Ishikawa (cell line): ENCODE data around the gene ZNF747.

Source experiments
- EP300 ChIP-seq: IDR thresholded peaks from 2 replicates; pipeline ENCODE4 v1.6.1; 2012; ENCODE audit warnings: borderline replicate concordance
- FOXM1 ChIP-seq: IDR thresholded peaks from 2 replicates; pipeline ENCODE4 v1.6.1; 2012; ENCODE audit warnings: low read depth, borderline replicate concordance
- RAD21 ChIP-seq: IDR thresholded peaks from 2 replicates; pipeline ENCODE4 v1.6.1; 2012; ENCODE audit warnings: low read depth
- TEAD4 ChIP-seq: IDR thresholded peaks from 2 replicates; pipeline ENCODE4 v1.6.1; 2012
- TF ChIP-seq, protein P1 (sequence below): IDR thresholded peaks from 2 replicates; pipeline ENCODE4 v1.6.1; 2012
- TF ChIP-seq, protein P2 (sequence below): IDR thresholded peaks from 2 replicates; pipeline ENCODE4 v1.6.1; 2012; ENCODE audit warnings: low read depth, mild to moderate bottlenecking

DNA sequence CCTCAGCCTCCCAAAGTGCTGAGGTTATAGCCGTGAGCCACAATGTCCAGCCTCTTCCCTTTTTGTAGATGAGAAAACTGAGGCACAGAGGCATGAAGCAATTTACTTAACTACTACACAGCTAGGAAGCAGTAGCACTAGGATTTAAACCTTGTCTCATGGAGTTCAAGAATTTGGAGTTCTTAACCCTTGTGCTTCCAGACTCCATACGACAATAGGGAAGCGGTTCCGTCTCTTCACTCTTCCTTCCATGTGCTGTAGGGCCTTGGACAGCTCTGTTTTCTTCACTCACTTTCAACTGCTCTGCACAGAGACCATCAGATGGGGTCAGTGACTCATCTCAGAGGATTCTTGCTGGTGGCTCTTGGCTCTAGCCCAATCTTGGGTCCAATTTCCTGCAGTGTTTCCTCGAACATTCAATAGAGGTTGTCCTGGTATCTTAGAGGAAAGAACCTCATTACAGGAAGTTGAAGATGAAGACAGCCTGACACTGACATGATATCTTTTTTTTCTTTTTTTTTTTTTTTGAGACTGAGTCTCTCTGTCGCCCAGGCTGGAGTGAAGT lies 42.8 kb downstream of the ZNF747 start:
- TF ChIP-seq RAD21 (no peak), FOXM1 (no peak), TEAD4 (no peak), EP300 (no peak)
- TF ChIP-seq, protein P1, sequence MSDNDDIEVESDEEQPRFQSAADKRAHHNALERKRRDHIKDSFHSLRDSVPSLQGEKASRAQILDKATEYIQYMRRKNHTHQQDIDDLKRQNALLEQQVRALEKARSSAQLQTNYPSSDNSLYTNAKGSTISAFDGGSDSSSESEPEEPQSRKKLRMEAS = no peak
- TF ChIP-seq, protein P2, sequence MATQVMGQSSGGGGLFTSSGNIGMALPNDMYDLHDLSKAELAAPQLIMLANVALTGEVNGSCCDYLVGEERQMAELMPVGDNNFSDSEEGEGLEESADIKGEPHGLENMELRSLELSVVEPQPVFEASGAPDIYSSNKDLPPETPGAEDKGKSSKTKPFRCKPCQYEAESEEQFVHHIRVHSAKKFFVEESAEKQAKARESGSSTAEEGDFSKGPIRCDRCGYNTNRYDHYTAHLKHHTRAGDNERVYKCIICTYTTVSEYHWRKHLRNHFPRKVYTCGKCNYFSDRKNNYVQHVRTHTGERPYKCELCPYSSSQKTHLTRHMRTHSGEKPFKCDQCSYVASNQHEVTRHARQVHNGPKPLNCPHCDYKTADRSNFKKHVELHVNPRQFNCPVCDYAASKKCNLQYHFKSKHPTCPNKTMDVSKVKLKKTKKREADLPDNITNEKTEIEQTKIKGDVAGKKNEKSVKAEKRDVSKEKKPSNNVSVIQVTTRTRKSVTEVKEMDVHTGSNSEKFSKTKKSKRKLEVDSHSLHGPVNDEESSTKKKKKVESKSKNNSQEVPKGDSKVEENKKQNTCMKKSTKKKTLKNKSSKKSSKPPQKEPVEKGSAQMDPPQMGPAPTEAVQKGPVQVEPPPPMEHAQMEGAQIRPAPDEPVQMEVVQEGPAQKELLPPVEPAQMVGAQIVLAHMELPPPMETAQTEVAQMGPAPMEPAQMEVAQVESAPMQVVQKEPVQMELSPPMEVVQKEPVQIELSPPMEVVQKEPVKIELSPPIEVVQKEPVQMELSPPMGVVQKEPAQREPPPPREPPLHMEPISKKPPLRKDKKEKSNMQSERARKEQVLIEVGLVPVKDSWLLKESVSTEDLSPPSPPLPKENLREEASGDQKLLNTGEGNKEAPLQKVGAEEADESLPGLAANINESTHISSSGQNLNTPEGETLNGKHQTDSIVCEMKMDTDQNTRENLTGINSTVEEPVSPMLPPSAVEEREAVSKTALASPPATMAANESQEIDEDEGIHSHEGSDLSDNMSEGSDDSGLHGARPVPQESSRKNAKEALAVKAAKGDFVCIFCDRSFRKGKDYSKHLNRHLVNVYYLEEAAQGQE = no peak
